ENCODE data around the gene TRAPPC6A. TPM values are rescaled to one million over a fixed set of nuclear protein-coding genes. Genes with fewer than 3 reads are reported as not detected.

TRAPPC6A gene
- total and polyA plus RNA-seq, 9 of the 15 experiments (the other 6 are each of a cell fraction or from before 2014, with no cell fraction given) = 0.82 to 23.6 (median 11.6) TPM

- TF ChIP-seq ZBTB2 (IDR thresholded peaks at IDR 0.05) = peak; percentile 50; the same call in 1 of the 2 replicates
- peak; percentile 38; the same call in 1 of the 2 replicates for TF ChIP-seq GATA2 (CRISPR knock-in tag; IDR thresholded peaks at IDR 0.05)
- TF ChIP-seq PPARD (CRISPR knock-in tag; IDR thresholded peaks at IDR 0.05) = no peak
- TF ChIP-seq MNT (conservative IDR thresholded peaks at IDR 0.05) = 0 out of 4 replicates have a peak, but pooled peaks of 1 of the 2 experiments have one; percentile 53
- TF ChIP-seq DPF2 (IDR thresholded peaks at IDR 0.05) = peak; percentile 71
- peak; percentile 79 for TF ChIP-seq SMARCE1 (IDR thresholded peaks at IDR 0.05)
- no peak for TF ChIP-seq DDX20 (tag; IDR thresholded peaks at IDR 0.05; ENCODE audit: low read depth)
- peak; percentile 85 for TF ChIP-seq SOX6 (IDR thresholded peaks at IDR 0.05)
- peak; percentile 28; the same call in 1 of the 2 replicates for TF ChIP-seq EP400 (IDR thresholded peaks at IDR 0.05)
- no peak for TF ChIP-seq ZBTB9 (CRISPR knock-in tag; IDR thresholded peaks at IDR 0.05)
- TF ChIP-seq STAT5A (IDR thresholded peaks at IDR 0.05; ENCODE audit: borderline replicate concordance, low read length) = peak; percentile 52; the same call in 1 of the 2 replicates
- peak; percentile 71 for TF ChIP-seq CBFA2T3 (IDR thresholded peaks at IDR 0.05)
- TF ChIP-seq PKNOX1 (IDR thresholded peaks at IDR 0.05) = peak; percentile 61
- TF ChIP-seq FOSL1 (tag; conservative IDR thresholded peaks at IDR 0.05) = 0 out of 2 replicates have a peak, but pooled peaks have one; percentile 19
- TF ChIP-seq TRIM28 (IDR thresholded peaks at IDR 0.05) = 0 out of 2 replicates have a peak, but pooled peaks have one; percentile 28
- 0 out of 2 replicates have a peak, but pooled peaks have one; percentile 58 for TF ChIP-seq NFRKB (IDR thresholded peaks at IDR 0.05; ENCODE audit: low read depth)
- 0 out of 2 replicates have a peak, but pooled peaks have one; percentile 34 for TF ChIP-seq HDAC2 (IDR thresholded peaks at IDR 0.05)
- TF ChIP-seq GABPA (tag; conservative IDR thresholded peaks at IDR 0.05; ENCODE audit: low read depth) = peak; percentile 61
- peak; percentile 80 for TF ChIP-seq ZEB2 (IDR thresholded peaks at IDR 0.05)
- TF ChIP-seq ZNF780A (CRISPR knock-in tag; IDR thresholded peaks at IDR 0.05) = no peak
- TF ChIP-seq ZSCAN32 (CRISPR knock-in tag; IDR thresholded peaks at IDR 0.05) = no peak
- TF ChIP-seq L3MBTL2 (IDR thresholded peaks at IDR 0.05) = no peak
- no peak for TF ChIP-seq ZBTB7A (IDR thresholded peaks at IDR 0.05; ENCODE audit: borderline replicate concordance, control insufficient read depth, low read depth, low read length)
- peak; percentile 95 for TF ChIP-seq ETV5 (CRISPR knock-in tag; IDR thresholded peaks at IDR 0.05; ENCODE audit: low read depth)
- peak; percentile 36; the same call in 1 of the 2 replicates for TF ChIP-seq GABPB1 (CRISPR knock-in tag; IDR thresholded peaks at IDR 0.05)
- TF ChIP-seq ZBTB12 (CRISPR knock-in tag; IDR thresholded peaks at IDR 0.05) = no peak
Measured at GRCh38 chr19:45171211-45171623, 6.8 kb downstream of the TRAPPC6A start (continued).

Measured in K562 (cell line).